Breast epithelium (tissue), 4 donors: Measurements from ENCODE around the gene GRIA4. TPM values are rescaled to one million over a fixed set of nuclear protein-coding genes. Genes with fewer than 3 reads are reported as not detected.

Experiments
- DNase-seq, 2 donors: peaks; one replicate each; pipeline ENCODE4 v3.0.0-alpha.2; 2019; ENCODE audit warnings: low spot score in 2 of 2
- H3K27ac ChIP-seq, 2 donors: fragments of 200-600 bp; sonication (generic) in 1 of 2; one replicate each; pipeline ENCODE4 v1.5.1; 2016 to 2019; ENCODE audit warnings: mild to moderate bottlenecking in 1 of 2
- H3K27me3 ChIP-seq, 2 donors: fragments of 200-600 bp; sonication (generic) in 1 of 2; one replicate each; pipeline versions ENCODE4 v1.5.1 to v1.6.0; 2017 to 2019; ENCODE audit warnings: control low read depth in 1 of 2, mild to moderate bottlenecking in 1 of 2
- H3K36me3 ChIP-seq: fragments of 200-600 bp; one replicate; pipeline ENCODE4 v1.5.1; 2019
- H3K4me1 ChIP-seq, 2 donors: fragments of 200-600 bp; sonication (generic); one replicate each; pipeline ENCODE4 v1.5.1; 2016 to 2019; ENCODE audit warnings: control low read depth in 1 of 2
- H3K4me3 ChIP-seq, 3 donors: fragments of 200-600 bp; sonication (generic); 1 replicate in 2 of 3; 2 replicates in 1 of 3; pipeline ENCODE4 v1.5.1; 2016 to 2019; ENCODE audit warnings: mild to moderate bottlenecking in 3 of 3, moderate library complexity in 2 of 3
- H3K9me3 ChIP-seq, 2 donors: fragments of 200-600 bp; sonication (generic) in 1 of 2; one replicate each; pipeline ENCODE4 v1.5.1; 2016 to 2019; ENCODE audit warnings: control low read depth in 1 of 2
- CTCF ChIP-seq, 3 donors: fragments of 450-650 bp; IDR thresholded peaks; one replicate each; pipeline ENCODE4 v1.5.1; 2016 to 2017; ENCODE audit warnings: antibody characterized with exemption in 3 of 3, mild to moderate bottlenecking in 3 of 3, moderate library complexity in 3 of 3
- POLR2A ChIP-seq: fragments of 450-650 bp; IDR thresholded peaks from one replicate; pipeline ENCODE4 v1.6.1; 2016; ENCODE audit warnings: antibody characterized with exemption, mild to moderate bottlenecking, moderate library complexity
- POLR2AphosphoS5 ChIP-seq, 3 donors: sonication (generic); formaldehyde crosslinking; IDR thresholded peaks; one replicate each; pipeline ENCODE4 v1.6.1; 2017; ENCODE audit warnings: antibody characterized with exemption in 3 of 3
- intact Hi-C: fragments of 100-400 bp; cut with DNase I; formaldehyde crosslinking; loops from one replicate; pipeline ENCODE4 v1.15.1; 2023; ENCODE audit warnings: low total_unique reads
- total RNA-seq, 3 donors: library from RNA; depleted of rRNA; stranded (reverse); fragments of >200 nt; gene quantifications; one replicate each; pipeline ENCODE4 v1.1.0, GENCODE V29; 2016

GRIA4 gene
- total RNA-seq, 3 donors from 2014 or later, result 14.1 to 27.7 TPM; not detected in 1

GRCh38 chr11:106017093-106017492, 407.2 kb downstream of the GRIA4 start:
- Histone ChIP-seq H3K27ac (no peak overlapping the region), H3K4me3 (no peak overlapping the region), H3K9me3 (no peaks in the 10 kb centered on the region), H3K4me1 (no peaks in the 10 kb centered on the region), H3K36me3 (no peaks in the 10 kb centered on the region), H3K27me3 (no peaks in the 10 kb centered on the region)
- no peak for DNase-seq
- TF ChIP-seq POLR2A (no peak), POLR2AphosphoS5 (IDR thresholded peaks at IDR 0.05) (no peak), CTCF (IDR thresholded peaks at IDR 0.05) (no peak)
- intact Hi-C loops, result no loop called here

GRCh38 chr11:106021181-106021966, 411.5 kb downstream of the GRIA4 start:
- no peaks in the 10 kb centered on the region for H3K27me3 ChIP-seq
- intact Hi-C loops, result no loop called here
- H3K36me3 ChIP-seq, result no peaks in the 10 kb centered on the region
- H3K9me3 ChIP-seq, result no peaks in the 10 kb centered on the region
- H3K4me3 ChIP-seq, result peak overlapping the region; percentile 84 to 92 (median 90)
- peak overlapping the region; percentile 73 to 81 for H3K27ac ChIP-seq
- no peak for DNase-seq
- H3K4me1 ChIP-seq, result no peaks in the 10 kb centered on the region
- TF ChIP-seq CTCF (IDR thresholded peaks at IDR 0.05) (no peak), POLR2A (no peak), POLR2AphosphoS5 (IDR thresholded peaks at IDR 0.05) (no peak)

DNA sequence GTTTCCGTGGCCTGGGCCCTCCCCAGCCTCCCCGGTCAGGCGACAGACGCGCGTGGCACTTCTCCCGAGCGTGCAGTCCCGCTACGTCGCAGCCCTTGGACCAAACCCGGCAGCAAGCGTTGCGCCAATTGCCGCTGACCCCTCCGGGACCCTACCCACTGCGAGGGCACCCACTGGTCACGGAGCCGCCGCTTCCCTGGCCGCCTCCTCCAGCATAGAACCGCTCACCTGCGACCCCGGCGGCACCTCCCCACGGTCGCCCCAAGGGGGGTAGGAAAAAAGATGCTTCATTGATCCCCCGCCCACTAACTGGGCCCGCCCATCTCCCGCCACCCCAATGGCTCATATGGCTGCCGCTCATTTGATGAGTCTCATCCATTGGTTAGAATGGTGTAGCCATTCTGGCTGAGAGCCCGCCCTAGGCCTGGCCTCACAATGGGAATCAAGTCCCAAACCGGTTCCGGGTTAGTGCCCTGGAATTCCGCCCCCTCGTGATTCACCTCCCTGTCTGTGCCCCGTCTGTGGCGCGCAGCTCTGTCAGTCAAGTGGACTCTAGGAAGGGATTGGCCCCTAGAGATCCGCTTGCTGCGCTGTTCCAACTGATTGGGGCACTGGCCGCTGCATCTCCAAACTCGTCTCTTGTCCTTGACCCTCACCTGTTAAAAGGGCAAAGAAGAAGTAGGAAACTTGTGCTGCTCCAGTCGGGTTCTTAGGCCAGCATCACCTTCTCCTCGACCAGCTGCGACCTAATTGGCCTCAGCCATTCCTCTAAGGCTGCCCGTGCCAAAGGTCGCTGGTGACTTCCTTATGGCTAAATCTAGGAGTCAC, 412.3 kb downstream of the GRIA4 start, which contains the start of gene MSANTD4:
MSANTD4 (minus strand) TSS at position 274 of the 828 bp plus-strand sequence. CDS start 11,323 bp downstream, outside the sequence.
- peak; percentile 98 to 99 for DNase-seq
- Histone ChIP-seq H3K27me3 (no peaks in the 10 kb centered on the region), H3K27ac (peak within 1 kb of the TSS; percentile 73 to 81), H3K4me1 (no peaks in the 10 kb centered on the region), H3K4me3 (peak within 1 kb of the TSS; percentile 84 to 92 (median 90)), H3K36me3 (no peaks in the 10 kb centered on the region), H3K9me3 (no peaks in the 10 kb centered on the region)
- TF ChIP-seq CTCF (IDR thresholded peaks at IDR 0.05) (peak in 1 of 3 donors; percentile 24), POLR2AphosphoS5 (IDR thresholded peaks at IDR 0.05) (peak; percentile 49 to 61 (median 58)), POLR2A (peak; percentile 28)
- intact Hi-C loops, result no loop called here

DNA sequence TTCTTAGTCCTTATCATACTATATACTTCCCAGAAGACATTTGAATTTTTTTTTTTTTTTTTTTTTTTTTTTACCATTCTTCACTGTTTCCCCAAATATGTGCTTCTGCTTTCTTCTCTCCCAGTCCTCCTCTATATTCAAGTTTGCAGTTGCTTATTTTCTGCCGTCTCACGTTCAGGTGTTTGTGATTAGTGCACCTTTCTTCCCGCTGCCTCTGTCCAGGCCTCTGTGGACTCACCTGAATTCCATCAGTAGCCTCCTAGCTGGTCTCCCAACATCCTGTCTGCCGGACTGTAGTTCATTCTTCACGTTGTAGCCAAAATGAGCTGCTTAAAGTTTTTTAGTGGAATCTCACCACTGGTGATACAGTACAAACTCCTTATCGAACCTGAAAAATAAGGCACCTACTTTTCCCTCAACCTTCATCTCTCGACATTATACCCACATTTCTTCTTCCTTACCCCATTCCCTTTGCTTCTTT, 413.0 kb downstream of the GRIA4 start:
- no peaks in the 10 kb centered on the region for H3K27me3 ChIP-seq
- peak overlapping the region; percentile 84 to 92 (median 90) for H3K4me3 ChIP-seq
- intact Hi-C loops, result no loop called here
- no peak for DNase-seq
- H3K4me1 ChIP-seq, result no peaks in the 10 kb centered on the region
- peak overlapping the region in 1 of 2 donors; percentile 73 for H3K27ac ChIP-seq
- H3K9me3 ChIP-seq, result no peaks in the 10 kb centered on the region
- TF ChIP-seq CTCF (IDR thresholded peaks at IDR 0.05), result no peak
- TF ChIP-seq POLR2AphosphoS5 (IDR thresholded peaks at IDR 0.05), result no peak
- no peak for TF ChIP-seq POLR2A
- no peaks in the 10 kb centered on the region for H3K36me3 ChIP-seq
